GM12878 (cell line): ENCODE results near the gene NOL11.

Experiments
- CBFB ChIP-seq: IDR thresholded peaks from 2 replicates; pipeline ENCODE4 v1.6.1; 2016; ENCODE audit warnings: antibody characterized with exemption, low read depth
- EZH2 ChIP-seq: IDR thresholded peaks from 2 replicates; pipeline ENCODE4 v1.6.1; 2012; ENCODE audit warnings: low read depth, mild to moderate bottlenecking, control low read depth, inconsistent platforms, low read length, borderline replicate concordance; ENCODE audit not compliant: control insufficient read depth
- GABPA ChIP-seq: IDR thresholded peaks from 2 replicates; pipeline ENCODE4 v1.6.1; 2014; ENCODE audit warnings: antibody characterized with exemption, low read depth, mild to moderate bottlenecking, inconsistent platforms
- RFX5 ChIP-seq: IDR thresholded peaks from 2 replicates; pipeline ENCODE4 v1.6.1; 2011; ENCODE audit warnings: low read depth, low read length, improper control_type of control experiment
- TARDBP ChIP-seq: IDR thresholded peaks from 2 replicates; pipeline ENCODE4 v1.6.1; 2016; ENCODE audit warnings: borderline replicate concordance
- TF ChIP-seq, protein P1 (sequence below): IDR thresholded peaks from 2 replicates; pipeline ENCODE4 v1.6.1; 2011; ENCODE audit warnings: mild to moderate bottlenecking, low read depth, low read length, moderate library complexity; ENCODE audit not compliant: insufficient replicate concordance
- TF ChIP-seq, protein P2 (sequence below), 3 experiments: IDR thresholded peaks in 2 of 3; conservative IDR thresholded peaks in 1 of 3; 2 replicates each; pipeline ENCODE4 v1.5.1; 2011; ENCODE audit warnings: low read depth in 3 of 3, low read length in 3 of 3, mild to moderate bottlenecking in 3 of 3, control low read depth in 2 of 3, moderate library complexity in 2 of 3, inconsistent platforms in 1 of 3, mixed read lengths in 1 of 3; ENCODE audit not compliant: control insufficient read depth in 2 of 3, insufficient read depth in 1 of 3; ENCODE audit errors: extremely low read depth in 1 of 3

DNA sequence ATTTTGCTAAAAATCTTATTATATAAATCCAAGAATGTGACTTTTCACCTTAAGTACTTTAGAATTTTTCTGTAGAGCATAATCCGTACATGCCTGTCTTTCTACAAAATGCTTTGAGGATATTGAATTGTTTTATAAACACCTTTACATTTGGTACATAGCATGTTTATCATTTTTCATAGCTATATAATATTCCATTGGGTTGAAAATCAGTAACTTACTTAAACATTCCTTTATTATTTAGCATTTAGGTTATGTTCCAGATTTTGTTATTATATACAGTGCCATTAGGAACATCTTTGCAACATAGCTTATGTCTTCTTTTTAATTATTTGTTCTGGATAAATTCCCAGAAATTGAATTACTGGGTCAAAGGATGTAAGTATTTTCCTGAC lies 17.0 kb upstream of the NOL11 start:
- no peak for TF ChIP-seq EZH2
- no peak for TF ChIP-seq RFX5
- no peak for TF ChIP-seq TARDBP
- TF ChIP-seq, protein P1, sequence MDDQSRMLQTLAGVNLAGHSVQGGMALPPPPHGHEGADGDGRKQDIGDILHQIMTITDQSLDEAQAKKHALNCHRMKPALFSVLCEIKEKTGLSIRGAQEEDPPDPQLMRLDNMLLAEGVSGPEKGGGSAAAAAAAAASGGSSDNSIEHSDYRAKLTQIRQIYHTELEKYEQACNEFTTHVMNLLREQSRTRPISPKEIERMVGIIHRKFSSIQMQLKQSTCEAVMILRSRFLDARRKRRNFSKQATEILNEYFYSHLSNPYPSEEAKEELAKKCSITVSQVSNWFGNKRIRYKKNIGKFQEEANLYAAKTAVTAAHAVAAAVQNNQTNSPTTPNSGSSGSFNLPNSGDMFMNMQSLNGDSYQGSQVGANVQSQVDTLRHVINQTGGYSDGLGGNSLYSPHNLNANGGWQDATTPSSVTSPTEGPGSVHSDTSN: no peak
- no peak for TF ChIP-seq CBFB
- TF ChIP-seq GABPA: no peak
- TF ChIP-seq, protein P2, sequence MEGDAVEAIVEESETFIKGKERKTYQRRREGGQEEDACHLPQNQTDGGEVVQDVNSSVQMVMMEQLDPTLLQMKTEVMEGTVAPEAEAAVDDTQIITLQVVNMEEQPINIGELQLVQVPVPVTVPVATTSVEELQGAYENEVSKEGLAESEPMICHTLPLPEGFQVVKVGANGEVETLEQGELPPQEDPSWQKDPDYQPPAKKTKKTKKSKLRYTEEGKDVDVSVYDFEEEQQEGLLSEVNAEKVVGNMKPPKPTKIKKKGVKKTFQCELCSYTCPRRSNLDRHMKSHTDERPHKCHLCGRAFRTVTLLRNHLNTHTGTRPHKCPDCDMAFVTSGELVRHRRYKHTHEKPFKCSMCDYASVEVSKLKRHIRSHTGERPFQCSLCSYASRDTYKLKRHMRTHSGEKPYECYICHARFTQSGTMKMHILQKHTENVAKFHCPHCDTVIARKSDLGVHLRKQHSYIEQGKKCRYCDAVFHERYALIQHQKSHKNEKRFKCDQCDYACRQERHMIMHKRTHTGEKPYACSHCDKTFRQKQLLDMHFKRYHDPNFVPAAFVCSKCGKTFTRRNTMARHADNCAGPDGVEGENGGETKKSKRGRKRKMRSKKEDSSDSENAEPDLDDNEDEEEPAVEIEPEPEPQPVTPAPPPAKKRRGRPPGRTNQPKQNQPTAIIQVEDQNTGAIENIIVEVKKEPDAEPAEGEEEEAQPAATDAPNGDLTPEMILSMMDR (IDR thresholded peaks at IDR 0.05 in 2 of 3, conservative IDR thresholded peaks at IDR 0.05 in 1 of 3; ENCODE audit: control insufficient read depth in 2 of 3, extremely low read depth in 1 of 3, insufficient read depth in 1 of 3, low read depth in 3 of 3, low read length in 3 of 3): no peak
